ENCODE results near the gene RBM20.

Gene RBM20

GRCh38 chr10:110841767-110842267 lies 197.7 kb downstream of the RBM20 start:
- no peak for DNase-seq

GRCh38 chr10:110842326-110842904 lies 198.3 kb downstream of the RBM20 start:
- no peak for DNase-seq

GRCh38 chr10:110843031-110843430 lies 198.9 kb downstream of the RBM20 start:
- DNase-seq = no peak

- no peak for DNase-seq
Measured at GRCh38 chr10:110843796-110844616, 199.9 kb downstream of the RBM20 start.

GRCh38 chr10:110844617-110844881 lies 200.4 kb downstream of the RBM20 start:
- no peak for DNase-seq

- DNase-seq = no peak
Measured at GRCh38 chr10:110845192-110845755, 201.1 kb downstream of the RBM20 start.

GRCh38 chr10:110845756-110846620 lies 201.9 kb downstream of the RBM20 start:
- DNase-seq = no peak

DNA sequence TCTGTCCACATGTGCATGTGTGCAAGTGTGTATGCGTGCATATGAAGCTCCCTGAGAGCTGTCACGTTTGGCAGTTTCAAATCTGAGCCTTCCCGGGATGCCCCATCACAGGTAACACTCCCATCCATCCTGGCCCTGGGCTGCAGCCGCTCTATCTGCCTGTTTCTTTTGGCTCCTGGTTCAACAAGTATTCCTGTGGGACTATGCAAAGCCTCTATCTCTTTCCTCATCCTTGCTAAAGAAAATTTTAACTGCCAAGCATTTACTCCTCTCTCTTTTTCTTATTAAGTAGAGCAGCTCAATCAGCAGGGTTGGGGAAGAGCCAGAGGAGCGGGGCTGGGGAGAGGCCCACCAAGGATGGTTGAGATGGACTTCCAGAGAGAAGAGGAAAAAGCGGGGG lies 203.2 kb downstream of the RBM20 start:
- DNase-seq = no peak

GRCh38 chr10:110848106-110848505 lies 204.0 kb downstream of the RBM20 start:
- no peak for DNase-seq

- no peak for DNase-seq
Measured at GRCh38 chr10:110850099-110850498, 206.0 kb downstream of the RBM20 start.

GRCh38 chr10:110851020-110851612 lies 207.0 kb downstream of the RBM20 start:
- peak in 1 of 4 experiments; percentile 22 for DNase-seq

GRCh38 chr10:110852255-110852896 lies 208.2 kb downstream of the RBM20 start:
- DNase-seq = no peak

DNA sequence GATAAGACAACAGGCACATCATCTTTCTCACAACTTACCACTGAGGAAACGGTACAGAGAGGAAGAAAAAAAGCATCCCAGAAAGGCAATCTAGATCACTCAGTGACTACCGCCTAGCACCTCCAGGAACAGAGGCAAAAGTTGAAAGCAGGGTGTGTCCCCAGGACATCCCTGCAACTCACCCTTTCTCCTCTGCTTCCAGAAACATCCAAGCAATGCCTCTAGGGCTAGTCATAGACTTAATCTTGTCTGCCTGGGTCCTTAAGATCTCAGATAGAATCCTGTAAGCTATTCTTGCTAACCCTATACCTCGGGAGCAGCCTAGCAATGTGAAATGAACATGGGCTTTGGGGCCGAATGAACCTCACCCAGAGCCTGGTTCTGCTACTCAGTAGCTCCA lies 208.8 kb downstream of the RBM20 start:
- no peak for DNase-seq

GRCh38 chr10:110853921-110854605 lies 209.9 kb downstream of the RBM20 start:
- DNase-seq = no peak

DNA sequence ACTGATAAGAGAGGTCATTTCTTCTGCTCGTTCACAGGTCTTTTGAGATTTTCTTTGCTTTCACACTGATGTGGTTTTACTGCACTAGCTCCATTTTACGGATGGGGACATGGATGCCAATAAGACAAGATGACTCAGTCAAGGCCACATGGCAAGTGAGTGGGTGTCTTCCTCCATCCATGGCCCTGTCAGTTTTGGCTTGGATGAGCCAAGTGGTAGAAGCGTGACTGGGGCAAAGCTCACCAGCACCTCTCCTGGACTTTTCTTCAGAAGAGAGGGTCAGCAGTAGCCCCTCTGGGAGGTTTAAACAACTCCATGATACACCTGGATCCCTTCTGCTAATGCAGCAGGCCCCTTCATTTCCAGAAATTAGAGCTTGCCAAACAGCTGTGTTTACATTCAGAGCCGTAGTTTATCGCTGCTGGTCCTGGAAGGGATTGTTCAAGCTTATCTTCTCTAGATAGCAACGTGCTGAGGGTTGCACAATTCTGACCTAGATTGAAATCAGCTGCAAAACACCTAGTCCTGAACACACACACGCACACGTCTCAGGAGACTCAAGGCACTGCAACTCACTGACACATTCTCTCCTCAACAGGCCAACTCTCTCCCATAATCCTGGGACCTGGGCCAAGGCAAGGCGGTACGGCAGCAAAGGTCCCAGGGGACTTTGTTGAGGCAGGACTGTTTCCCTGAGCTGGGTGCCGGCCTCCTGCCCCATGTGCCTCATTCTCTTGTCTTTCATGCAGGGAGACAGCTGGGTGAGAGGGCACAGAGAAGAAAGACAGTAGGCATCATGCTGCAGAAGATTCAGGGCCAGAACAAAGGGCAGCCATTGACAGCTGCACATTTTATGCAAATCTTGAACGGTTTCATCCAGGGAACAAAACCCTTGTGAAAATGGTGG lies 213.4 kb downstream of the RBM20 start:
- DNase-seq = no peak

- no peak for DNase-seq
Measured at GRCh38 chr10:110858297-110858934, 214.3 kb downstream of the RBM20 start.

DNA sequence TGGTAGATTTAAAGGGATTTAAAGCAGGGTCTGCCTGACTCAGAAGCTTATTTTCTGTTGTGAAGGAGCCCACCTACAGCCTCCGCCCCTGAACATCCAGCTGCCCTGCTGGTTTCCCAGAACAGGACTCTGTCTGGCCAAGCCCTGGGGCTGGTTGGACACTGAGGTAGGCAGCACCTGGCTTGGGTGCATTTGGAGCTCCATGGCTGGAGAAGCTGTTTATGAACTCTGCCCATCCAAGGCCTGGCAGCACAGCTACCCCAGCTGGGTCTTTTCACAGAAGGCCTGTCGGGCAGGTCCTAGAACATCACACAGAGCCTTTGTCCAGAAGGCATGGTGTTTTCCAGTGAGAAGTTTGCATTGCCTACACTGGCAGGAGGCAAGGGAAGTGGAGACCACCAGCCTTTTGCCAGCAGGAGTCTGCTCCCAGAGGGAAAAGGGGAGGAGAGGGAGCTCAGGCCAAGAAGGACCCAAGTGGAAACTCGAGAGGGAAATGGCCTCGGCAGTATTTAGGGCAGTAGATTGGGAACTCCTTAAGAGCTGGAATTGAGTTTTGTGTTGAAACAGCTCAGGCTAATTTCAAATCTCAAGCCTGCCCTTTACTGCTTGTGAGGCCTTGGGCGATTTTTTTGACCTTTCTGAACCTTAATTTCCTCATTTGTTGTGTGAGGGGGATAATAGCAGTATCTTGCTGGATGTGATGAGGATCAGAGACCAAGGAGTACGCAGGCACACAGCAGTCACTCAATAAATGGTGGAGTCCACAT lies 215.3 kb downstream of the RBM20 start:
- no peak for DNase-seq

GRCh38 chr10:110859973-110860376 lies 215.8 kb downstream of the RBM20 start:
- no peak for DNase-seq

DNA sequence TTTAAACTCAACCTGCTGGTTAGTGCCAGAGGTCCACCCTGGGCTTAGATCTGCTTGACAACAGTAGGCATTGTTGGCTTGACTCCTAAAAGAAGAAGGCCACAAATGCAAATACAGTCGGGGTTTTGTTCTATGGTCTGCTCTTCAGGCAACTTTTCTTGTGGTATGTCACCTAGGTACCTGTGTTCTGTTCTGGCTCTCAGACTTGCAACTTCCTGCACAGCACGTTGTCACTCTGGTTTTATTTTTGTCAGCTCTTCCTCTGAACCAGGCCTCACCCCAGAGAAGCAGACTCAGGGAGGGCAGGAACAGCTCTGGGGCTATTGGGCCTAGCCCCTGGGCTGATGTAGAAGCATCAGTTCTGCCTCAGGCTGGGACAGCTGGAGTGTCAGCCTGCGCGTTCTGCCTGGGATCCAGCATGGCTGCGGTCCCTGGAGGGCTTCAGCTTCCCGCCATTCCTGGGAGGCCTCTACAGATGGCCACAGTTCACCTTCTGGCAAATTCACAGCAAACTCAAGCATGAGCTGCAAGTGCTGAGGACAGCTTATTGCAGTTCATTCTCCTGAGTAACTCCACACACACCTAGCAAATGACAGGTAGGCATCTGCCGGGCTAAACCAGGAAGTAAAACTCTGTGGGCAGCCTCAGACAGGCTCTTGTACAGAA lies 216.6 kb downstream of the RBM20 start:
- peak in 2 of 4 experiments; percentile 21 to 40 for DNase-seq
